AG09319 (cell line): ENCODE data around the gene RPS23.

Source experiments
- DNase-seq: peaks from one replicate; pipeline ENCODE4 v3.0.0-alpha.2; 2010; ENCODE audit warnings: low read depth; ENCODE audit errors: extremely low read depth
- TF ChIP-seq, protein P1 (sequence below): IDR thresholded peaks from 2 replicates; pipeline ENCODE4 v1.5.1; 2011; ENCODE audit warnings: low read depth, mild to moderate bottlenecking, inconsistent platforms, low read length, moderate library complexity

Gene RPS23

DNA sequence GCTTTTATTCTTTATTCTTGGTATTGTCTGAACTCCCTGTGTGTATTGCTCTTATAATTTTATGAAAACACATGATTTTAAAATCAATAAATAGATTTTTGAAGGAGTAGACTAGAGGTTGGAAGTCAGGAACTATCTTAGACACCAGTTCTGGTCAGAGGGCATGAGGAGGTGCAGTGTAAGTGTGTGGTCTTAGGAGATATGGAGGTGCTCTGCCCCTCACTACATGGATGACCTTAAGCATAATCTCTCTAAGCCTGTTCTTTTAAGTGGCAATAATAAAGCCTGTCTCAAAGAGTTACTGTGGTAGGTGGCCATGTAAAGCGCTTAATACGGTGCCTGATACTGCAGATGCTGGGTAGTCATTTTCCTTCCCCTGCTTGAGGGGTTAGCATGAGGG, 34.0 kb downstream of the RPS23 start:
- DNase-seq, result no peak
- TF ChIP-seq, protein P1, sequence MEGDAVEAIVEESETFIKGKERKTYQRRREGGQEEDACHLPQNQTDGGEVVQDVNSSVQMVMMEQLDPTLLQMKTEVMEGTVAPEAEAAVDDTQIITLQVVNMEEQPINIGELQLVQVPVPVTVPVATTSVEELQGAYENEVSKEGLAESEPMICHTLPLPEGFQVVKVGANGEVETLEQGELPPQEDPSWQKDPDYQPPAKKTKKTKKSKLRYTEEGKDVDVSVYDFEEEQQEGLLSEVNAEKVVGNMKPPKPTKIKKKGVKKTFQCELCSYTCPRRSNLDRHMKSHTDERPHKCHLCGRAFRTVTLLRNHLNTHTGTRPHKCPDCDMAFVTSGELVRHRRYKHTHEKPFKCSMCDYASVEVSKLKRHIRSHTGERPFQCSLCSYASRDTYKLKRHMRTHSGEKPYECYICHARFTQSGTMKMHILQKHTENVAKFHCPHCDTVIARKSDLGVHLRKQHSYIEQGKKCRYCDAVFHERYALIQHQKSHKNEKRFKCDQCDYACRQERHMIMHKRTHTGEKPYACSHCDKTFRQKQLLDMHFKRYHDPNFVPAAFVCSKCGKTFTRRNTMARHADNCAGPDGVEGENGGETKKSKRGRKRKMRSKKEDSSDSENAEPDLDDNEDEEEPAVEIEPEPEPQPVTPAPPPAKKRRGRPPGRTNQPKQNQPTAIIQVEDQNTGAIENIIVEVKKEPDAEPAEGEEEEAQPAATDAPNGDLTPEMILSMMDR, result no peak

DNA sequence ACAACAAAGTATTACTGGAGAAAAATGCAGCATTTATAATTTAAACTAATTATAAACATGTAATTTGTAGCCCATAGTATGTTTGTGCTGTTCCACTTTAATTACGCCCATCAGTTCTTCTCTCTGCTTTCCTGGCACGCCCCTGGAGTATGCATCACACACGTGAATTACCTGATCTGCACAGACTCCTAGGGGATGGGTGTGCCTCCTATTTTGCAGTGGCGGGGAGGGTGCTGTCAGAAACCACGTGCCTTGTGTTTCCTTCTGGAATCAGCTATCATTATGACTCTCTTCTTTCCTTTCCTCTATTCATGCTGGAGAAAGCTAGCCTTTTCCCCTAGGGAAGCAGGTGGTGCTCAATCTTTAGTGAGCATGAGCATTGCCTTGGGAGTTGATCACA, 43.3 kb downstream of the RPS23 start:
- no peak for DNase-seq
- TF ChIP-seq, protein P1, result no peak

DNA sequence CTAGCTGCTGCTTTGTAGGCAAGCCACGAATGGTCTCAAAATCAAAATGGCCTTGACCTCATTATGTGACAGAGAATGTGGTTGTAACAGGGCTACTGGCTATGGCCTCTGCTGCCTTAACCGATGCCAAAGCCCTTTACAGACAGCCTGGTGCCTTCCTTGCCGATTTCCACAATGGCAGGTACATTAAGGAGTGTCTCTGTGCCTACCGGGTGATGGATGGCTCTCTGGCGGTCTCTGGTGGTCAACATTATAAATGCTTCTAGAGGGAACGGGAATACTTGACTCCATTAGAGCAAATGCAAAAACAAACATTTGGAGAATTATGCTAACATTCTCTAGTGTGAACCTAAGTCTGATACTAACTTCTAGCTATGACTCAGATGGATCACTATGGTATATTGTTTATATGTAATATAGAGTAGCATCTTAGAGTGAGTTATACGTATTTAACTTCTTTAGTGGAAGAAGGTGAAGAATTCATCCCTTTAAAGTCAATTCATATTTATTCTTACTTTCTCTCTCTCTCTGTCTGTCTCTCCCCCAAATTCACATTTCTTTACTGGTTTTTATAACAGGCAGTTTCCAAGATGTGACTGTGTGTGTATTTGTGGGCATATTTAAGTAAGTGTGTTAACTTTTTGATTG, 52.5 kb downstream of the RPS23 start:
- TF ChIP-seq, protein P1, result peak; percentile 79
- peak; percentile 7 for DNase-seq
